SK-N-SH treated with all-trans-retinoic acid at 6 μM for 48 hours (cell line): ENCODE data around the gene SEC24D.

Source experiments
- ARNTL ChIP-seq: fragments of 450-650 bp; formaldehyde crosslinking; IDR thresholded peaks from 2 replicates; pipeline ENCODE4 v1.5.0; 2020; ENCODE audit warnings: low read depth, mild to moderate bottlenecking, moderate library complexity, borderline replicate concordance
- BACH2 ChIP-seq: fragments of 250-450 bp; sonication (Bioruptor Pico); IDR thresholded peaks from 2 replicates; pipeline ENCODE4 v1.9.0; 2021; ENCODE audit warnings: mild to moderate bottlenecking, borderline replicate concordance
- CREB5 ChIP-seq: fragments of 250-450 bp; sonication (Bioruptor Pico); IDR thresholded peaks from 2 replicates; pipeline ENCODE4 v1.5.1; 2020; ENCODE audit warnings: low read depth, mild to moderate bottlenecking, moderate library complexity
- CSDC2 ChIP-seq: fragments of 250-450 bp; sonication (Bioruptor Pico); IDR thresholded peaks from 2 replicates; pipeline ENCODE4 v1.5.0; 2020; ENCODE audit warnings: mild to moderate bottlenecking, moderate library complexity
- ISL1 ChIP-seq: fragments of 250-450 bp; sonication (Bioruptor Pico); IDR thresholded peaks from 2 replicates; pipeline ENCODE4 v2.1.2; 2022; ENCODE audit warnings: mild to moderate bottlenecking, moderate library complexity
- OSR1 ChIP-seq: fragments of 250-450 bp; sonication (Bioruptor Pico); IDR thresholded peaks from 2 replicates; pipeline ENCODE4 v1.8.0; 2022; ENCODE audit warnings: moderate library complexity, mild to moderate bottlenecking, inconsistent platforms
- PATZ1 ChIP-seq: fragments of 250-450 bp; sonication (Bioruptor Pico); IDR thresholded peaks from 2 replicates; pipeline ENCODE4 v1.8.0; 2020; ENCODE audit warnings: mild to moderate bottlenecking, moderate library complexity, borderline replicate concordance
- RARB ChIP-seq: fragments of 250-450 bp; sonication (Bioruptor Pico); IDR thresholded peaks from 2 replicates; pipeline ENCODE4 v1.8.0; 2021; ENCODE audit warnings: mild to moderate bottlenecking, moderate library complexity
- ZC3H10 ChIP-seq: fragments of 250-450 bp; sonication (Bioruptor Pico); IDR thresholded peaks from 2 replicates; pipeline ENCODE4 v1.5.1; 2021; ENCODE audit warnings: mild to moderate bottlenecking, moderate library complexity
- ZNF70 ChIP-seq: fragments of 450-650 bp; formaldehyde crosslinking; IDR thresholded peaks from 2 replicates; pipeline ENCODE4 v1.5.0; 2020; ENCODE audit warnings: mild to moderate bottlenecking, moderate library complexity
- ZNF8 ChIP-seq: fragments of 450-650 bp; formaldehyde crosslinking; IDR thresholded peaks from 2 replicates; pipeline ENCODE4 v1.5.0; 2020; ENCODE audit warnings: mild to moderate bottlenecking, moderate library complexity

DNA sequence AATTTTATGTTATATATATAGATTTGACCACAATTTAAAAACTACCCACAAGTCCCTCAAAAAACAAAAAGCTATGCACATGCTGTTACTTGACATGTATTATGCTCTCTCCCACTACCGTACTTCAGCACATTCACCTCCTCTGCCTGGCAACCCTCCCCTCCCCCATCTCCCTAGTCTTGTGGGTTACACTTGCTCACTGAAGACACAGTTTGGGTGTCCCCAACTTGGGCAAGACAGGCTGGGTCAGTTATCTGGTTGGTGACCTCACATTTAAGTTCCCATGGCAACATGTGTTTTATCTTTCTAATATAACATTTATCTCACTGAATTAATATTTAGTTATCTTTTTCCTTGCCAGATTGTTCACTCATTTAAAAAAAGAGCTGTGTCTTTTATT, 32.7 kb downstream of the SEC24D start:
- TF ChIP-seq CSDC2 (no peak), RARB (CRISPR knock-in tag) (no peak), PATZ1 (CRISPR knock-in tag) (no peak), ISL1 (no peak), BACH2 (CRISPR knock-in tag) (no peak), CREB5 (CRISPR knock-in tag) (no peak), OSR1 (CRISPR knock-in tag) (no peak), ZNF8 (CRISPR knock-in tag) (no peak), ARNTL (CRISPR knock-in tag) (no peak), ZNF70 (CRISPR knock-in tag) (no peak), ZC3H10 (no peak)
